NCI-H128 (cell line): ENCODE data around the gene PIK3R4.

ENCODE experiments used
- DNase-seq: peaks from one replicate; lab custom pipeline; 2025; ENCODE audit not compliant: unreplicated experiment; lab: John Stamatoyannopoulos, UW

Gene PIK3R4

GRCh38 chr3:130743354-130743753 lies 3.3 kb downstream of the PIK3R4 start:
- DNase-seq: no peak

GRCh38 chr3:130741946-130742610 lies 4.6 kb downstream of the PIK3R4 start:
- DNase-seq: no peak

DNA sequence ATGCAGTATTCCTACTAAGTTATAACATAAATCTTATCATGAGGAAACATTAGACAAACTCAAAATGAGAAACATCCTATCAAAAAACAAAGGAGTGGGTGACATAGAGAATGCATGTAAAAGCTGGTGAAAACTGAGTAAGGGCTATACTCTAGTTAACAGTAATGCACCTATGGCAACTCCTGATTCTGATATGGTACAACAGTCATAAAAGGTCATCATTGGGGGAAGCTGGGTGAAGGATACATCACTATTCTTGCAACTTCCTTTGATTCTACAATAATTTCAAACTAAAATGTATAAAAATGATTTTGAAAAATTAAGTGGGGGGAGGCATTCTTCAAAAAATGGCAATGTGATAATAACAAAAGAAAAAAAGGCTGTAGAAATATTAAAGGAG lies 6.8 kb downstream of the PIK3R4 start:
- DNase-seq: no peak

GRCh38 chr3:130738241-130738640 lies 8.4 kb downstream of the PIK3R4 start:
- DNase-seq: no peak

DNA sequence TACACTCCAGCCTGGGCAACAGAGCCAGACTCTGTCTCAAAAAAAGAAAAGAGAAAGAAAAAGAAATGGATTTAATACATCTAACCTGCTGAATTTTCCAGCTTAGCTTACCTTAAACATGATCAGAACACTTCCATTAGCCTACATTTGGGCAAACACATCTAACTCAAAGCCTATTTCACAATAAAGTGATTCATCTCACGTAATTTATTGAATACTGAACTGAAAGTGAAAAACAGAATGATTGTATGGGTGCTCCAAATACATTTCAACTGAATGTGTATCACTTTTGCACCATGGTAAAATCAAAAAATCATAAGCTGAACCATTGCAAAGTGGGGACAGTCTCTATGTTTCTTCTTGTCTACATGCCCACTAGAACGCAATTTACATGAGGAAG lies 9.0 kb downstream of the PIK3R4 start:
- DNase-seq: no peak

DNA sequence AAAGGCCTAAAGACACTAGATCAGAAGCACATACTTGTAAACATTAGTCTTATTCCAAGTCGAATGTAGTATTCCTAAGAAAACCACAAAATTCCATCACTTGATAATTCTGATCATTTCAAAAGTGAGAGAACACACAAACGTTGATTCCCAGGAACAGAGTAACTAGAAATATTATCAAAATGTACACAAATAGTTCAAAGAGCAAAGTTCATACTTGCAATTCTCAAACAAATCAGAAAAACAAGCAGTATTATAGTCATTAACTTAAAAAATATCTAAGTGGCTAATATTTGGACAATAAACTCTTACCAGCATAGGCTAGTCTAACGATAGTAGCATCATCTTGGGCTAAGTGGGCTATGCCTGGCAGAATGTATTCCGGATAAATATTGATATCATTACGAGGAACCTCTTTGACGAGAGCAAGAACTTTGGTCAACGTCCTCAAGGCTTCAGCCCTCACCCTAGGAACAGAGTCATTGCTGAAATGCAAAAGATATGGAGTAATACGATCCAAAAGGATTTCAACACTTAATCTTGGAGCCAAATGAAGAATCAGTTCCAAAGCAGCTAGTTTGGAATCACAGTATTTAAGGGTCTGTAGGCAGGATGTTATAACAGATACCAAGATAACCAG lies 13.3 kb downstream of the PIK3R4 start:
- no peak for DNase-seq

DNA sequence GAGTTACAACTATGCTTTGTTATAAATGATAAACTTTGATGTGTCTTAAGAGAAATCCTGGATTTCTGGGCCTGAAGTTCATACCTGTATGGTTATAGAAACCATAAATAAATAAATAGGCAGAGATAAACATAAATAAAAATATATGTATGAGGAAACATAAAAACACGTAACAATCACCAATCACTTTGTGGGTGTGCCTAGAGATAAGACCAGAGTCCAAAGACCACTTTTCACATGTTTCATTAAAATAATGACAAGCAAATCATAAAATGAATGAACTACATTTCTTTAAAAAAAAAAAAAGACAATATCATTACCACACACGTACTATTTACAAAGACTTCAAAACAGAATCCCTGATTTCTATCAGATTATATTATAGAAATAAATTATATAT lies 14.1 kb downstream of the PIK3R4 start:
- no peak for DNase-seq

DNA sequence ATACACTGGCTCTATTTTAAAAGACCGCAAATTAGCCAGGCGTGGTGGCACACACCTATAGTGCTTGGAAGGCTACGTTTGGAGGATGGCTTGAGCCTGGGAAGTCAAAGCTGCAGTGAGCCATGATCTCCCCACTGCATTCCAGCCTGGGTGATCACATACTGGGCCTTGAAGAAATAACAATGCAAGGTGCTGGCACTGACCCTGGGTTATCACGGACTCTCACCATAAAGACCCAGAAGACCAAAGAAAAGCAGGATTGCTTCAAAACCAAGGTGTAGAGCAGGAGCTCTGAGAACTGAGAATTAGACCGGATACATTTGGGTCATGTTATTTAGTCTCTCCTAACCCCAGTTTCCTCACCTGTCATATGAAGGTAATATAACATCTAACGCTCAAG lies 14.8 kb downstream of the PIK3R4 start:
- DNase-seq: no peak

GRCh38 chr3:130729154-130729553 lies 17.5 kb downstream of the PIK3R4 start:
- no peak for DNase-seq

GRCh38 chr3:130728037-130728436 lies 18.6 kb downstream of the PIK3R4 start:
- no peak for DNase-seq

GRCh38 chr3:130725746-130726145 lies 20.9 kb downstream of the PIK3R4 start:
- no peak for DNase-seq

DNA sequence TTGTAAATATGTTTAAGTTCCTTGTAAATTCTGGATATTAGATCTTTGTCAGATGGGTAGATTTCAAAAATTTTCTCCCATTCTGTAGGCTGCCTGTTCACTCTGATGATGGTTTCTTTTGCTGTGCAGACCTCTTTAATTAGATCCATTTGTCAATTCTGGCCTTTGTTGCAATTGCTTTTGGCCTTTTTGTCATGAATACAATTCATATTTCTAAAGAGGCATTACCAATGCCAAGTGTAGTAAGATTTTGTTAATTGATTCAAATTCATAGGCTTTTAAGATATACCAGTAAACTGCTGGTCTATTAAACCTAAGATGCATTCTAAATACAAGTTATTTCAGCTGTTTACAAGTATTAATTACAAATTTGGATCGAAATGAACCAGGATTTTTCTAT lies 31.0 kb downstream of the PIK3R4 start:
- no peak for DNase-seq

DNA sequence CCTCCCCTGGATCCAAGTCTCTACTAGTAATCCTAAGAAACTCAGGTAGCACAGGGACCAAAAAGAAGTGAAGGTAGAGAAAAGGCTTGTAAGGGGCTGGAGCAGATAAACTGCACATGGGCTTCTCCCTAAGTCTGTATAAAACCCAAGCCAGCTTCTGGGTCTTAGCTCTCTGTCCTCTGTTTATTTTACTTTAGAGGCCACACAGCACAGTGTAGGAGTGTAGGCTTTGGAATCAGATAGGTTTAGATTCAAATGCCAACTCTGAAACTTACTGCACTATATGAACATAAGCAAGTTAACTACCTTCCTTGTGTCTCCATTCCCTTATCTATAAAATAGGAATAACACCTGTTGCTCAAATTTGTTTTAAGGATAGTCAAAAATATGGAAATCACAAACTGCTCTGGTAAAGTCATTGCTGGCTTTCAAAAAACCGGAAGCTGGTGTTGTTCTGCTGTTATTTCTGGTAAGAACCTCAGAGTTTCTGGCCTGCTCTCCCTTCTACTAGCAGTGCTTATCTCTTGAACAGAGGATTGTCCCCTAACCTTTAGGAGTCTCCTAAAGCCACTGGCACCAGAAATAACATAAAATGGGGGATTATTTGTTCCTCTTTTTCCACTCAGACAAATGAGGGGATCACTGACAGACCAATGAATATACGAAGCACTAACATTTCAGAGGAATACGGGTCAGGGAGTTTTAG lies 33.8 kb downstream of the PIK3R4 start:
- DNase-seq: no peak

GRCh38 chr3:130711565-130712324 lies 34.9 kb downstream of the PIK3R4 start:
- no peak for DNase-seq

DNA sequence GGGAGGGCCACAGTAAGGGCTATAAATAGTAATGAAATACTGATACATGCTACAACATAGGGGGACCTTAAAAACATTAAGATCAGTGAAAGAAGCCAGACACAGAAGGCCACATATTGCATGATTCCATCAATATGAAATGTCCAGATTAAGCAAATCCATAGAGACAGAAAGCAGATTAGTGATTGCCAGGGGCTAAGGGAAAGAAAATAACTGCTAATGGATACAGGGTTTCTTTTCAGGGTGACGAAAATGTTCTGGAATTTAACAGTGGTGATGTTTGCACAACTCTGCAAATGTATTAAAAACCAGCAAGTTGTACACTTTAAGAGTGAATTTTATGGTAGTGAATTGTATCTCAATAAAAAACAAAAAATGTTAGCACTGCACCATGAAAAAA lies 37.0 kb downstream of the PIK3R4 start:
- DNase-seq: no peak

GRCh38 chr3:130707902-130708601 lies 38.6 kb downstream of the PIK3R4 start:
- DNase-seq: no peak

DNA sequence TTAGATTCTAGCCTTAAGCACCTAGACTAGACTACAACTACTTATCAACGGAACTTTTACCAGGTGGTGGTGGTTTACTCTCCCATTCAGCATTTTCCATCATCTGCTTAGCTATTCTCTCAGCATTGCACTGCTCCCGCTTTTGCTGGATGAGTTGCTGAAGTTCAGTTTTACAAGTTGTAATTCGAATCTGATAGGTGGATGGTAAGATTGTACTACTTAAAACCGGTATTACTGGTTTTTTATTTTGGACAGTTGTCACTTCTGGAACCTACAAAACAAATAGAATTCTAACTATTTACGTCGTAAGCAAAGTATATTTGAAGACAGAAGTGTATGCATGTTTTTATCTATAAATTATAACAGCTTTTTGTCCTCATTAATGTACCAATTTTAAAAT lies 41.1 kb downstream of the PIK3R4 start:
- no peak for DNase-seq

GRCh38 chr3:130702985-130703384 lies 43.6 kb downstream of the PIK3R4 start:
- DNase-seq: no peak

DNA sequence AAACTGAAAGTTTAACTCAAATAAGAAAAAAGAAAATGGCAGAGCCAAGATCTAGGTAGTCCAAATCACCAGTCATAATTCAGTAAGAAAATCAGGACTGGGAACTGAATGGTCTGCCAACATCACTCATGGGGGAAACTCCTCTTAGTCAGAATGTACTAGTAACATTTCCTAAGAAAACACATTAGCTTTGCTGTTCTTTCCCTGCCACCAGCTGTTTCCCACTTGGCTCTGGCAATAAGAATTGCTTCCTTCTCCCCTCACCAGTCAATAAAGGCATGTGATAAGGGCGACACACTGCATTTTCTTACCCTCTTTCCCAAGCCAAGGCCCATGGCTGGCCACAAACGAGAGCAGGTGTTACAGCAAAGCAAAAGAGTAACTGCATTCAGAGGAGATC lies 46.1 kb downstream of the PIK3R4 start:
- DNase-seq: no peak

- peak; percentile 6 for DNase-seq
These were observed 46.9 kb downstream of the PIK3R4 start for GRCh38 chr3:130699765-130700164.

DNA sequence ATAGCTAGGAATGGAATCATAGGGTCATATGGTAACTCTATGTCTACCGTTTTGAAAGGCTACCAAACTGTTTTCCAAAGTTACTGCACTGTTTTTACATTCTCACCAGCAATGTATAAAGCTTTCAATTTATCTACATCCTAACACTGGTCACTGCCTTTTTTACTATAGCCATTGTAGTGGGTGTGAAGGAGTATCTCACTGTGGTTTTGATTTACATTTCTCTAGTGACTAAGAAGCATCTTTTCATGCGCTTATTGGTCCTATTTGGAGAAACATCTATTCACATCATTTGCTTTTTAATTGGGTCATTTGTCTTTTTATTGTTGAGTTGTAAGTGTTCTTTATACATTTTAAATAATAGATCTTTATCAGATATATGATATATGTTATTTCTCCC lies 53.3 kb downstream of the PIK3R4 start:
- DNase-seq: no peak
